GM12878 (cell line): Measurements from ENCODE around the gene NMT1. TPM values are rescaled to one million over a fixed set of nuclear protein-coding genes. Genes with fewer than 3 reads are reported as not detected.

Experiments used
- BHLHE40 ChIP-seq, 2 experiments: fragments of 450-650 bp in 1 of 2; IDR thresholded peaks; 2 replicates each; pipeline ENCODE4 v1.6.1; 2011 to 2017; ENCODE audit warnings: low read depth in 2 of 2, borderline replicate concordance in 1 of 2, improper control_type of control experiment in 1 of 2, low read length in 1 of 2, mild to moderate bottlenecking in 1 of 2
- CHD4 ChIP-seq: fragments of 200-600 bp; sonication (generic); IDR thresholded peaks from 2 replicates; pipeline ENCODE4 v1.6.1; 2016; ENCODE audit warnings: mild to moderate bottlenecking
- CREM ChIP-seq: IDR thresholded peaks from 2 replicates; pipeline ENCODE4 v1.6.1; 2014; ENCODE audit warnings: antibody characterized with exemption, low read depth
- E2F4 ChIP-seq: IDR thresholded peaks from 2 replicates; pipeline ENCODE4 v1.6.1; 2012; ENCODE audit warnings: low read depth, low read length, improper control_type of control experiment
- FOXK2 ChIP-seq: fragments of 450-650 bp; IDR thresholded peaks from 2 replicates; pipeline ENCODE4 v1.6.1; 2017; ENCODE audit warnings: mild to moderate bottlenecking, moderate library complexity
- GATAD2B ChIP-seq: fragments of 450-650 bp; conservative IDR thresholded peaks from 2 replicates; pipeline ENCODE4 v1.6.1; 2017; ENCODE audit warnings: low read depth, mild to moderate bottlenecking, moderate library complexity
- HDGF ChIP-seq: fragments of 450-650 bp; IDR thresholded peaks from 2 replicates; pipeline ENCODE4 v1.6.1; 2016; ENCODE audit warnings: antibody characterized with exemption
- IKZF1 ChIP-seq: fragments of 450-650 bp; conservative IDR thresholded peaks from 2 replicates; pipeline ENCODE4 v1.6.1; 2017; ENCODE audit warnings: antibody characterized with exemption, mild to moderate bottlenecking
- KLF5 ChIP-seq: fragments of 450-650 bp; IDR thresholded peaks from 2 replicates; pipeline ENCODE4 v1.6.1; 2014; ENCODE audit warnings: mild to moderate bottlenecking; ENCODE audit not compliant: partially characterized antibody
- LARP7 ChIP-seq: fragments of 450-650 bp; IDR thresholded peaks from 2 replicates; pipeline ENCODE4 v1.6.1; 2017; ENCODE audit warnings: mild to moderate bottlenecking
- MLLT1 ChIP-seq: fragments of 450-650 bp; IDR thresholded peaks from 2 replicates; pipeline ENCODE4 v1.6.1; 2016; ENCODE audit warnings: mild to moderate bottlenecking
- NR2F1 ChIP-seq: fragments of 450-650 bp; conservative IDR thresholded peaks from 2 replicates; pipeline ENCODE4 v1.6.1; 2017; ENCODE audit warnings: mild to moderate bottlenecking
- POLR2A ChIP-seq: IDR thresholded peaks from 2 replicates; pipeline ENCODE4 v1.6.1; 2011; ENCODE audit warnings: low read depth, mild to moderate bottlenecking, low read length
- PRDM15 ChIP-seq: fragments of 450-650 bp; formaldehyde crosslinking; IDR thresholded peaks from 2 replicates; pipeline ENCODE4 v1.4.0; 2020; ENCODE audit warnings: mild to moderate bottlenecking, moderate library complexity
- RB1 ChIP-seq: fragments of 450-650 bp; formaldehyde crosslinking; IDR thresholded peaks from 2 replicates; pipeline ENCODE4 v1.6.1; 2017; ENCODE audit warnings: mild to moderate bottlenecking, borderline replicate concordance
- RUNX3 ChIP-seq: IDR thresholded peaks from 2 replicates; pipeline ENCODE4 v1.6.1; 2012; ENCODE audit warnings: low read length, inconsistent platforms
- SIN3A ChIP-seq: IDR thresholded peaks from 2 replicates; pipeline ENCODE4 v1.6.1; 2012; ENCODE audit warnings: low read depth, low read length, improper control_type of control experiment
- SMARCA5 ChIP-seq: fragments of 450-650 bp; IDR thresholded peaks from 2 replicates; pipeline ENCODE4 v1.6.1; 2017; ENCODE audit warnings: mild to moderate bottlenecking
- SMC3 ChIP-seq: IDR thresholded peaks from 2 replicates; pipeline ENCODE4 v1.6.1; 2011; ENCODE audit warnings: low read length, improper control_type of control experiment, borderline replicate concordance
- SP1 ChIP-seq: IDR thresholded peaks from one replicate; pipeline ENCODE4 v1.6.1; 2011; ENCODE audit warnings: low read depth, low read length
- TARDBP ChIP-seq: IDR thresholded peaks from 2 replicates; pipeline ENCODE4 v1.6.1; 2016; ENCODE audit warnings: borderline replicate concordance
- TCF12 ChIP-seq: IDR thresholded peaks from 2 replicates; pipeline ENCODE4 v1.6.1; 2011; ENCODE audit warnings: low read depth, mild to moderate bottlenecking, low read length
- USF1 ChIP-seq: IDR thresholded peaks from 2 replicates; pipeline ENCODE4 v1.6.1; 2011; ENCODE audit warnings: borderline replicate concordance, low read depth, mild to moderate bottlenecking, moderate library complexity, mixed read lengths, low read length; ENCODE audit not compliant: insufficient read depth; ENCODE audit errors: extremely low read length
- polyA plus RNA-seq, 11 experiments: library from polyadenylated mRNA; depleted of rRNA in 4 of 11; unstranded in 6 of 11; stranded (reverse) in 5 of 11; fragments of >200 nt; fragmentation: Nextera tagmentation in 4 of 11; fragmentation: Illumina TruSeq in 1 of 11; extraction: Ambion mirVana in 4 of 11; extraction: Trizol in 1 of 11; gene quantifications; 1 replicate in 1 of 11; 2 replicates in 10 of 11; pipeline versions ENCODE4 v1.2.1 to v1.2.3, GENCODE V29; 2011 to 2016; ENCODE audit warnings: inconsistent platforms in 2 of 11, missing spikeins in 2 of 11, low read depth in 1 of 11
- total RNA-seq, 4 experiments: library from RNA; depleted of rRNA in 3 of 4; stranded (reverse); fragments of >200 nt in 3 of 4; fragmentation: Illumina TruSeq in 1 of 4; extraction: Trizol in 1 of 4; gene quantifications; 2 replicates each; pipeline versions ENCODE4 v1.2.1 to v1.2.3, GENCODE V29; 2013 to 2021

The NMT1 gene
- total and polyA plus RNA-seq, 10 of the 15 experiments (the other 5 are each of a cell fraction or from before 2014, with no cell fraction given): 96.7 to 395 (median 222) TPM

GRCh38 chr17:45132572-45133463 lies 71.7 kb downstream of the NMT1 start (continued):
- TF ChIP-seq BHLHE40 (IDR thresholded peaks at IDR 0.05; ENCODE audit: borderline replicate concordance in 1 of 2, low read depth in 2 of 2, low read length in 1 of 2) (peak in 1 of 2 experiments; percentile 45; a peak in 2 of 4 replicates), NR2F1 (0 out of 2 replicates have a peak, but pooled peaks have one; percentile 8), SMARCA5 (peak; percentile 93; the same call in 1 of the 2 replicates), KLF5 (peak; percentile 55), E2F4 (no peak), IKZF1 (peak; percentile 55; the same call in 1 of the 2 replicates), FOXK2 (no peak), SMC3 (peak; percentile 58), TARDBP (0 out of 2 replicates have a peak, but pooled peaks have one; percentile 46), RB1 (no peak), GATAD2B (peak; percentile 70), USF1 (no peak), CREM (peak; percentile 85), MLLT1 (peak; percentile 39; the same call in 1 of the 2 replicates), LARP7 (peak; percentile 65; the same call in 1 of the 2 replicates), SIN3A (peak; percentile 47; the same call in 1 of the 2 replicates), SP1 (peak; percentile 4), HDGF (peak; percentile 69), PRDM15 (CRISPR knock-in tag) (no peak), TCF12 (peak; percentile 32; the same call in 1 of the 2 replicates), CHD4 (no peak), POLR2A (peak; percentile 62; the same call in 1 of the 2 replicates), RUNX3 (peak; percentile 31; the same call in 1 of the 2 replicates)
